Astrocyte of the spinal cord (primary cell): ENCODE results near the gene PRRT1.
A peak's percentile ranks its signal among the peaks of the same experiment; 100 is the strongest.

ENCODE experiments used
- DNase-seq: peaks from one replicate; pipeline ENCODE4 v3.0.0; 2011; ENCODE audit warnings: low read depth, low spot score
- H3K4me3 ChIP-seq: 2 replicates; pipeline ENCODE4 v1.5.1; 2011; ENCODE audit warnings: low read depth, mild to moderate bottlenecking, low read length, moderate library complexity
- CTCF ChIP-seq: IDR thresholded peaks from 2 replicates; pipeline ENCODE4 v1.5.1; 2012; ENCODE audit warnings: low read depth, mild to moderate bottlenecking, low read length, inconsistent platforms
- in situ Hi-C: cut with HindIII; loops from 2 replicates; pipeline ENCODE4 v1.10.0; 2017; ENCODE audit warnings: low sequenced_read_pairs

Gene PRRT1

GRCh38 chr6:32151863-32152768, at the start of gene PRRT1:
Gene PRRT1, minus strand, starts transcription at chr6:32151939. Its CDS starts 112 bp downstream, at chr6:32151827.
- peak within 1 kb of the TSS; percentile 82 for H3K4me3 ChIP-seq
- no peak for DNase-seq
- in situ Hi-C loops, result no loop called here
- no peak for TF ChIP-seq CTCF

- TF ChIP-seq CTCF, result no peak
- H3K4me3 ChIP-seq, result no peak overlapping the region
- in situ Hi-C loops, result no loop called here
- no peak for DNase-seq
Measured at GRCh38 chr6:32200711-32201475, 49.2 kb upstream of the PRRT1 start.

- no peak for TF ChIP-seq CTCF
- DNase-seq, result no peak
- in situ Hi-C loops, result no loop called here
- H3K4me3 ChIP-seq, result no peak overlapping the region
Measured at GRCh38 chr6:32198866-32199265, 47.1 kb upstream of the PRRT1 start.

- TF ChIP-seq CTCF, result no peak
- H3K4me3 ChIP-seq, result no peak overlapping the region
- no peak for DNase-seq
- in situ Hi-C loops, result no loop called here
Measured at GRCh38 chr6:32198345-32198696, 46.6 kb upstream of the PRRT1 start.

- no peak for TF ChIP-seq CTCF
- peak overlapping the region; percentile 67 for H3K4me3 ChIP-seq
- in situ Hi-C loops, result no loop called here
- DNase-seq, result peak; percentile 4
Measured at GRCh38 chr6:32196682-32197616, 45.2 kb upstream of the PRRT1 start.
